Ovary (tissue), 10 donors: ENCODE measurements around the gene HFE. TPM values are rescaled to one million over a fixed set of nuclear protein-coding genes. Genes with fewer than 3 reads are reported as not detected.

ENCODE experiments used
- DNase-seq, 5 donors: peaks; one replicate each; pipeline ENCODE4 v3.0.0-alpha.2; 2019 to 2020
- H3K27ac ChIP-seq, 2 donors: fragments of 200-600 bp; one replicate each; pipeline versions ENCODE4 v1.5.1 to v1.8.0; 2019 to 2022
- H3K27me3 ChIP-seq: fragments of 200-600 bp; one replicate; pipeline ENCODE4 v1.8.0; 2022
- H3K36me3 ChIP-seq: fragments of 200-600 bp; sonication (generic); one replicate; pipeline ENCODE4 v1.5.1; 2019
- H3K4me1 ChIP-seq: one replicate; pipeline ENCODE4 v1.8.1; 2013; ENCODE audit warnings: mild to moderate bottlenecking, moderate library complexity; ENCODE audit not compliant: insufficient read depth
- H3K4me3 ChIP-seq: fragments of 200-600 bp; sonication (generic); one replicate; pipeline ENCODE4 v1.5.1; 2017
- H3K9me3 ChIP-seq, 2 donors: fragments of 200-600 bp in 1 of 2; sonication (generic) in 1 of 2; one replicate each; pipeline versions ENCODE4 v1.5.1 to v1.8.1; 2013 to 2019; ENCODE audit warnings: mild to moderate bottlenecking in 1 of 2, moderate library complexity in 1 of 2
- CTCF ChIP-seq, 3 donors: fragments of 450-650 bp in 2 of 3; fragments of 200-600 bp in 1 of 3; IDR thresholded peaks; one replicate each; pipeline versions ENCODE4 v1.5.1 to v1.8.0; 2016 to 2022; ENCODE audit warnings: antibody characterized with exemption in 3 of 3, mild to moderate bottlenecking in 1 of 3
- EP300 ChIP-seq: sonication (generic); formaldehyde crosslinking; IDR thresholded peaks from one replicate; pipeline ENCODE4 v1.6.1; 2017; ENCODE audit warnings: antibody characterized with exemption
- POLR2A ChIP-seq: fragments of 450-650 bp; IDR thresholded peaks from one replicate; pipeline ENCODE4 v1.6.1; 2017; ENCODE audit warnings: antibody characterized with exemption, mild to moderate bottlenecking, moderate library complexity
- WGBS, 3 donors: extraction: QIAGEN DNeasy Blood & Tissue Kit in 1 of 3; methylation state at CpG; one replicate each; pipeline versions ENCODE4 v1.1.5 to v1.1.7; 2013 to 2017; 5-methylcytosine and 5-hydroxymethylcytosine counted together
- intact Hi-C, 4 donors: fragments of 100-400 bp; cut with DNase I; formaldehyde crosslinking; loops; one replicate each; pipeline versions ENCODE4 v1.11.0 to v1.15.1; 2022 to 2023
- long read RNA-seq, 3 donors: library from polyadenylated mRNA in 2 of 3; unstranded in 2 of 3; transcript quantifications; one replicate each; pipeline ENCODE4 v2.0.0 and lab custom pipeline, GENCODE V29; 2021 to 2026
- polyA plus RNA-seq, 2 donors: library from polyadenylated mRNA; stranded (reverse); fragments of 200-250 nt in 1 of 2; fragments of 350-450 nt in 1 of 2; fragmentation: Illumina TruSeq in 1 of 2; extraction: RNeasy Lipid Tissue Mini Kit (QIAGEN cat#74804) in 1 of 2; gene quantifications; one replicate each; pipeline ENCODE4 v1.2.3, GENCODE V29; 2013 to 2014
- total RNA-seq, 7 donors: library from RNA; depleted of rRNA in 2 of 7; stranded (reverse); fragments of >200 nt in 2 of 7; fragmentation: NEBNext Ultra II Directional in 3 of 7; extraction: Animal tissue kit (Norgen Biotek cat#: 25700) in 3 of 7; gene quantifications; one replicate each; pipeline versions ENCODE4 v1.1.0 to v1.2.4, GENCODE V29; 2016 to 2023
- donor health status: DM: no; HTN: no; CAD: no; lungs with moderate emphysema.
- donor health status: DM: no; HTN: no; CAD: no.
- donor health status: Bipolar disorder and iron deficiency.
- donor health status: DM: yes; HTN: yes; CAD: no.
- donor health status: DM: no; HTN: no; CAD: no.
- donor health status: DM: yes; HTN: yes; CAD: no.

The HFE gene
- total RNA-seq (1 to 10 TPM; 3.6 to 9.0 (median 7.4) TPM), polyA plus RNA-seq (10 to 100 TPM in 1 of 2 donors, 1 to 10 TPM in 1; 5.8 to 25.8 TPM)
- long read RNA-seq, donor 1, full-length matches to known transcripts = 4 of 6 reads
- long read RNA-seq, donor 1, partial matches to known transcripts = 2 of 6 reads
- long read RNA-seq, donor 1, other reads (novel, unspliced or antisense) = 0 of 6 reads
- long read RNA-seq, donor 2 = 0 reads
- long read RNA-seq, donor 3, partial matches to known transcripts = 2 of 6 reads
- long read RNA-seq, donor 3, other reads (novel, unspliced or antisense) = 4 of 6 reads

GRCh38 chr6:26087284-26088115, at the start of gene HFE:
HFE (plus strand) TSS chr6:26087429; CDS start chr6:26087441, 12 bp downstream.
- Histone ChIP-seq H3K36me3 (no peaks in the 10 kb centered on the region), H3K27me3 (no peaks in the 10 kb centered on the region), H3K4me1 (no peaks in the 10 kb centered on the region), H3K9me3 (no peaks in the 10 kb centered on the region), H3K4me3 (peak within 1 kb of the TSS; percentile 68), H3K27ac (peak within 1 kb of the TSS; percentile 52 to 91)
- peak in 1 of 3 donors; percentile 11 for TF ChIP-seq CTCF (IDR thresholded peaks at IDR 0.05)
- no peak for TF ChIP-seq EP300
- TF ChIP-seq POLR2A = no peak
- WGBS, 3 donors = 1 to 2% (median 1%) methylated on average over 41 of the region's 41 CpGs
- intact Hi-C loops = no loop called here
- peak; percentile 55 to 77 (median 69) for DNase-seq

- Histone ChIP-seq H3K4me3 (no peak overlapping the region), H3K27ac (no peak overlapping the region), H3K4me1 (peaks cover 8% of the 10 kb centered on the region), H3K9me3 (no peaks in the 10 kb centered on the region), H3K36me3 (no peaks in the 10 kb centered on the region), H3K27me3 (no peaks in the 10 kb centered on the region)
- intact Hi-C loops = no loop called here
- DNase-seq = no peak
- 43 to 63% (median 49%) methylated on average over 1 of the region's 1 CpG for WGBS, 3 donors
- TF ChIP-seq POLR2A (no peak), CTCF (IDR thresholded peaks at IDR 0.05) (no peak), EP300 (no peak)
Observed at GRCh38 chr6:26041946-26042345, 45.3 kb upstream of the HFE start.

GRCh38 chr6:26043384-26044139, 43.7 kb upstream of the HFE start:
- H3K9me3 ChIP-seq = no peaks in the 10 kb centered on the region
- no peaks in the 10 kb centered on the region for H3K27me3 ChIP-seq
- DNase-seq = peak; percentile 60 to 88 (median 79)
- H3K36me3 ChIP-seq = no peaks in the 10 kb centered on the region
- peaks cover 8% of the 10 kb centered on the region for H3K4me1 ChIP-seq
- peak overlapping the region; percentile 67 to 98 for H3K27ac ChIP-seq
- WGBS, 3 donors = 0 to 1% (median 0%) methylated on average over 32 of the region's 32 CpGs
- TF ChIP-seq POLR2A (peak; percentile 88), CTCF (IDR thresholded peaks at IDR 0.05) (peak in 2 of 3 donors; percentile 13 to 37), EP300 (no peak)
- intact Hi-C loops = no loop called here
- H3K4me3 ChIP-seq = peak overlapping the region; percentile 57
